NCI-H146 (cell line): ENCODE results near the gene TMEM198.
A peak's percentile ranks its signal among the peaks of the same experiment; 100 is the strongest.

Experiments
- DNase-seq: peaks from one replicate; lab custom pipeline; 2025; lab: John Stamatoyannopoulos, UW

The TMEM198 gene

GRCh38 chr2:219525533-219526232, 18.1 kb upstream of the TMEM198 start:
- DNase-seq, result no peak

GRCh38 chr2:219526320-219527075, 17.3 kb upstream of the TMEM198 start:
- no peak for DNase-seq

DNA sequence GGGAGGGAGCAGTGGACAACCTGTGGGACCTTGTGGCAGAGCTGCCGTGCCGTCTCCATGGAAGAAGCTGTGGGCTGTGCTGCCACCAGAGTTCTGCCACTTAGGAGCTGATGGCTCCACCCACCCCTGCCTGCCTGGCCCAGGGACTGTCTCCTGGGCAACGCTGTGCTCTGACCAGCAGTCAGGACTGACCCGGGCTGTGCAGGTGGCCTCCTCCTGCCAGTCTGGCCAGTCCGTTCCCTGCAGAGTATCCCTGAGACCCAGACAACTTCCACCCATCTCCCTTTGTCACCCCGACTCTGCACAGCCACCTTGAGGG, 16.8 kb upstream of the TMEM198 start:
- DNase-seq, result peak; percentile 45

DNA sequence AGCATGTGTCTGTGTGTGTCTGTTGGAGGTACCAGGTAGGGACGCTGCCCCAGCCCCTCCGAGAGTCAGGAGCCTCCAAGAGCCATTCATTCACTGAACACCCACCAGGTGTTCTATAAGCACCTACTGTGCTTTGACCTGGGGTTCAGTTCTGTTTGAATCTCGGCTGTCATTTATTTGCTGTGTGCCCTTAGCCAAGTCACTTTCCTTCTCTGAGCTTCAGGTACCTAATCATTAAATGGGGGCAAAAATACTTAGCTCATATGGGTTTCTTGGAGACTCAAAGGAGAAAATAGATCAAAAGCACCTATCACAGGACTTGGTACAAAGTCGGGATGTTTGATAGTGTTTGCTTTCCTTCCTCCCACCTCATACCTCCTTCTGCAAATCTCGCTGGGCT, 16.4 kb upstream of the TMEM198 start:
- DNase-seq, result no peak

DNA sequence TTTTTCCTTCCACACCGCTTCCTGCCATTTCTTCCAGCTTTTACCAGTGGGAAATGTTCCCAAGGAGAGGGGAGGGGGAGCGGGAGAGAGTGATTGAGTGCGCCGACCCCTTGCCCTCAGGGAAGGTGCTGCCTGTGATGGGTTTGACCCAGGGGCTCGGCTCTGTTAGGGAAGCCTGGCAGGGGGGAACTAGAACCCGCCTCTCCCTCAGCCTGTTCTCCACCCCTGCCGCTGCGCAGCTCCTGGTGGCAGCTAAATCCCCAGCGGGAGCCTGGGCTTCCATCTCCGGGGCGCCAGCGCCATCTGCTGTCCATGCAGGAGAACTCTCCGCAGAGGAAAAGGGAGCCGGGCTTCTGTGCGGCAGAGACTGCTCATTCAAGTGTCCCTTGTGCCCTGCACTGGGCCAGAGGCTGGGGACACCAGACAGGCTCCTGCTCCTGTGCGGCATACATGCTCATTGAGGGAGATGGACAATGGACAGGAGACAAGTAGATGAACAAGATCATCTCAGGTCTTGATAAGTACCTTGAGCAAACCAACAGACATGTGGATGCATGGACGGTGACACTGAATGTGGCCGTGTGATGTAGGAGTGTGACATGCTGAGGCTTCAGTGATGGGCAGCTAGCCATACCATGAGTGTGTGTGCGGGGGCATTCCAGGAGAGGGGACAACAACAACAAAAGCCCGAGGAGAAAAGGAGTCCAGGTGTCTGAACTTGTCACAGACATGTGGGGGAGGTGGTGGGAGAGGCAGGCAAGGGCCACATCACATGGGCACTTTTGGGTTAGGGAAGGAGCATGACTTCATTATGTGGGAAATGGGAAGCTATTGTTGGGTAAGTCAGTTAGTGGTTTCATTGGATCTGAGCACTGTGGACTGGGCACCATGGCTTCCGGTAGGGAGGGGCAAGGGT, 13.5 kb upstream of the TMEM198 start:
- DNase-seq, result peak; percentile 73

DNA sequence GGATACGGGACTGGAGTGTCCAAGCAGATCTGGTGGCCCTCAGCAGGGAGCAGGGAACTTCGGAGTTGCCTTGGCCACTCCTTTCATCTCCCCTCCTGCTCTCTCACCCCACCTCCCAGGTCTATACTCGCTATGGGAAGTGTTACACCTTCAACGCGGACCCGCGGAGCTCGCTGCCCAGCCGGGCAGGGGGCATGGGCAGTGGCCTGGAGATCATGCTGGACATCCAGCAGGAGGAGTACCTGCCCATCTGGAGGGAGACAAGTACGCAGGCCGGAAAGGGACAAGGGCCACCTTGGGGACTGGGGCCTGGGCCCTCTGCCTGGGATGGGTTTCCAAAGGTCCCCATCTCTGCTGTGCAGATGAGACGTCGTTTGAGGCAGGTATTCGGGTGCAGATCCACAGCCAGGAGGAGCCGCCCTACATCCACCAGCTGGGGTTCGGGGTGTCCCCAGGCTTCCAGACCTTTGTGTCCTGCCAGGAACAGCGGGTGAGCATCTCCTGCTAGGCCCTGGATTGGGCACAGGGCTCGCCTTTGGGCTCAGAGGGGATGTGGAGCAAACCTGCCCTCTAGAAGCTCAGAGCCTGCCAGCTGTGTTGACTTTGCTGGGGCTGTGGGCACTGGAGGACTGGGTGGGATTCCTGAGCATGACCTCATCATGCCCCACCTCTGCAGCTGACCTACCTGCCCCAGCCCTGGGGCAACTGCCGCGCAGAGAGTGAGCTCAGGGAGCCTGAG, 12.0 kb upstream of the TMEM198 start:
- peak; percentile 19 for DNase-seq

DNA sequence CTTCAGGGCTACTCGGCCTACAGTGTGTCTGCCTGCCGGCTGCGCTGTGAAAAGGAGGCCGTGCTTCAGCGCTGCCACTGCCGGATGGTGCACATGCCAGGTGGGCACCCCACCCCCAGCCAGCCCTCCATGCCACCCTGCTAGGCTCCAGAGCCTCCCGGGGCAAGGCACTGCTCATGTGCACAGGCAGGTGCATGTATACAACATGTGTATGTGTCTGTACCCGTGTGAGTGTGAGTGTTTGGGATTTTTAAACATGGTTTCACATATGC, 11.5 kb upstream of the TMEM198 start:
- DNase-seq, result no peak

DNA sequence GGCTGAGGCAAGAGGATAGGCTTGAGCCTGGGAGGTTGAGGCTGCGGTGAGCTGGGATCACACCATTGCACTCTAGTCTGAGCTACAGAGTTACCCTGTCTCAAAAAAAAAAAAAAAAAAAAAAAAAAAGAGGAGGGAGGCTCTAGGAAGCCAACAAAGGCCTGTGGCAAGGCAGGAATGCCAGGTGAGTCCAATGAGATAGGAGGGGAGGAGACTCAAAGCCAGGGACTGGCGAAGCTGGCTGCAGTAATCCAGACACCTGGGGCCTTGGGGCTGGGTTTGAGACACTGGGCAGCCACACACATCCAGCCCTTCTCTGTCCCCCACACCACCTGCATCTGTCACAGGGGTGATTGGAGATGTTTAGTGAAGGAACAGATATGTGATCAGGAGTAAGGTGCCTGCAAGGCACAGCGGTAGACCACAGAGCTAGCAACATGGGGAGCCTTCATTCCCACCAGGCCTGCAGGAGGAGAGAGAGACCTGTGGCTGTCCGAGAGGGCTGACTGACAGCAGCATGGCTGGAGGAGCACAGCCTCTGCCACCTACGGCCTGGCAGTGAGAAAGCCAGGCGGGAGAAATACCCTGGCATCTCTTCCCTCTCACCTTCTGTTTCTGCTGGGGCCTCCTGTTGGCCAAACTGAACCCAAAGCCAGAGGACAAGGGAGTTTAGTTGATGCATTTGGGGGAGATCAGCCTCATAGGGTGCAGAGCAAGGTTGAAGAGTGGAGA, 9.7 kb upstream of the TMEM198 start:
- DNase-seq, result peak; percentile 10

- no peak for DNase-seq
These were observed 7.4 kb upstream of the TMEM198 start for GRCh38 chr2:219536425-219536824.

- DNase-seq, result no peak
These were observed 6.9 kb upstream of the TMEM198 start for GRCh38 chr2:219536967-219537366.

GRCh38 chr2:219537657-219538488, 6.0 kb upstream of the TMEM198 start:
- DNase-seq, result no peak

GRCh38 chr2:219538504-219538951, 5.3 kb upstream of the TMEM198 start:
- no peak for DNase-seq

GRCh38 chr2:219538956-219539788, 4.7 kb upstream of the TMEM198 start:
- DNase-seq, result no peak

GRCh38 chr2:219539926-219540678, 3.7 kb upstream of the TMEM198 start:
- no peak for DNase-seq

DNA sequence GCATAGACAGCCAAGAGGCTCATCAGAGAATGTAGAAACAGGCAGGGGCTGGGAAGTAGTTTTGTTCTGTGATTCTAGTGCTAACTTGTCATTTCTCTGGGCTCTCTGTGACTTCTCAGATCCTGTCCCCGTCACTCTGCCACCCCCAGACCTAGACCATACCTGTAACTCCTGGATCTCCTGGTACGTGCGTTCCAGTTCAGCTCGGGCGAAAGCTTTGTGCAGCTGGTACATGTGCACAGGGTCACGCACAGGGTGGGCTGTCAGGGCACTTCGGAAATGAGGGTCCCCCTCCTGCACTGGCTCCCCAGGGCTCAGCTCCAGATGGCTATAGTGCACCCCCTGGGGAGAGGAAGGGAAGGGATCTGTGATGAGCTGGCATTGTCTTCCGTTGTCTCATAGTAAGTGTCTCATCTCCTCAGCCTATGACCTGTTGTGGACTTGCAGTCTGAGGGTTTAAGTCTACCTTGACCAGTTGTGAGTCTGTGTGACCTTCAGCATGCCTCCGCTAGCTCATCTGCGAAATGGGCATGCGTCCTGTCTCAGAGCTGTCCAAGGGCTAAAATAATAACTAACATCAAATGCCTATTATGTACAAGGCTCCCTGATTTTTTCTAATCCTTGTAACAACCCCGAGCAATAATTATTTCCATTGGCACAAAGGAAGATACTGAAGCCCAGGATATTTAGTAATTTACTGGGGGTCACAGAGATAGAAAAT, 2.9 kb upstream of the TMEM198 start:
- DNase-seq, result no peak

DNA sequence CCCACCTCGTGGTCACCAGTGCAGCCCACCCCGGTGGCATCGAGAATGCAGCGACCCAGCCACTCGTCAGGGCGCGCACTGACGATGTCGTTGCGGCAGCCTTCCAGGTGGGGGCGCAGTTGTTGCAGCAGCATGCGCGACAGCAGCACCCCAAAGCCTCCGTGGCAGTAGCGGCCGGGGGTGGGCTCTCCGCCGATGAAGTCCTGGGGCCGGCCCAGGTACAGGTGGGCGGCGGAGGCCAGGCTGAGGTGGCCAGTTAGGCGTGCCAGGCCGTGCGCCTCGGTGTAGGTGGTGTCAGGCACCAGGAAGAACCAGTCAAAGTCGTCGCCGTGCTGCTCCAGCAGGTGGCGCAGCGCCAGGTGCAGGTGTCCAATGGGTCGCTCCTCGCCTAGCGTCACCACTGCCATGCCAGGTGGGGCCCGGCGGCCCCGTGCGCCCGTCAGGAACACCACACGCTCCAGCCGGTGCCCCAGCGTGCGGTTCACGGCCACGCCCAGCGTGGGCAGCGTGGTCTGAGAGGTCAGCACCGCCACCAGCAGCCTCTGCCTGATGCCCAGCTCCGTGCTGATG, 2.1 kb upstream of the TMEM198 start:
- peak; percentile 82 for DNase-seq

GRCh38 chr2:219542931-219543595, 765 bp upstream of the TMEM198 start:
- peak; percentile 20 for DNase-seq
